Epithelial cell of proximal tubule (primary cell): ENCODE measurements around the gene FXYD2. TPM values are rescaled to one million over a fixed set of nuclear protein-coding genes. Genes with fewer than 3 reads are reported as not detected.

Experiments used
- DNase-seq: peaks from one replicate; pipeline ENCODE4 v3.0.0-alpha.2; 2011; ENCODE audit warnings: low read depth
- H3K4me3 ChIP-seq: 2 replicates; pipeline ENCODE4 v1.5.1; 2011; ENCODE audit warnings: low read depth, mild to moderate bottlenecking, low read length
- total RNA-seq: library from RNA; depleted of rRNA; stranded (reverse); fragments of >200 nt; gene quantifications from 2 replicates; pipeline ENCODE4 v1.2.3, GENCODE V29; 2015
- TF ChIP-seq, protein P1 (sequence below): conservative IDR thresholded peaks from 2 replicates; pipeline ENCODE4 v1.5.1; 2012; ENCODE audit warnings: low read depth, mild to moderate bottlenecking, low read length

The FXYD2 gene
- total RNA-seq, 1 donor from 2014 or later: 286 TPM

GRCh38 chr11:117835576-117835975 lies 11.0 kb upstream of the FXYD2 start:
- no peak overlapping the region for H3K4me3 ChIP-seq
- TF ChIP-seq, protein P1, sequence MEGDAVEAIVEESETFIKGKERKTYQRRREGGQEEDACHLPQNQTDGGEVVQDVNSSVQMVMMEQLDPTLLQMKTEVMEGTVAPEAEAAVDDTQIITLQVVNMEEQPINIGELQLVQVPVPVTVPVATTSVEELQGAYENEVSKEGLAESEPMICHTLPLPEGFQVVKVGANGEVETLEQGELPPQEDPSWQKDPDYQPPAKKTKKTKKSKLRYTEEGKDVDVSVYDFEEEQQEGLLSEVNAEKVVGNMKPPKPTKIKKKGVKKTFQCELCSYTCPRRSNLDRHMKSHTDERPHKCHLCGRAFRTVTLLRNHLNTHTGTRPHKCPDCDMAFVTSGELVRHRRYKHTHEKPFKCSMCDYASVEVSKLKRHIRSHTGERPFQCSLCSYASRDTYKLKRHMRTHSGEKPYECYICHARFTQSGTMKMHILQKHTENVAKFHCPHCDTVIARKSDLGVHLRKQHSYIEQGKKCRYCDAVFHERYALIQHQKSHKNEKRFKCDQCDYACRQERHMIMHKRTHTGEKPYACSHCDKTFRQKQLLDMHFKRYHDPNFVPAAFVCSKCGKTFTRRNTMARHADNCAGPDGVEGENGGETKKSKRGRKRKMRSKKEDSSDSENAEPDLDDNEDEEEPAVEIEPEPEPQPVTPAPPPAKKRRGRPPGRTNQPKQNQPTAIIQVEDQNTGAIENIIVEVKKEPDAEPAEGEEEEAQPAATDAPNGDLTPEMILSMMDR: no peak
- DNase-seq: no peak

DNA sequence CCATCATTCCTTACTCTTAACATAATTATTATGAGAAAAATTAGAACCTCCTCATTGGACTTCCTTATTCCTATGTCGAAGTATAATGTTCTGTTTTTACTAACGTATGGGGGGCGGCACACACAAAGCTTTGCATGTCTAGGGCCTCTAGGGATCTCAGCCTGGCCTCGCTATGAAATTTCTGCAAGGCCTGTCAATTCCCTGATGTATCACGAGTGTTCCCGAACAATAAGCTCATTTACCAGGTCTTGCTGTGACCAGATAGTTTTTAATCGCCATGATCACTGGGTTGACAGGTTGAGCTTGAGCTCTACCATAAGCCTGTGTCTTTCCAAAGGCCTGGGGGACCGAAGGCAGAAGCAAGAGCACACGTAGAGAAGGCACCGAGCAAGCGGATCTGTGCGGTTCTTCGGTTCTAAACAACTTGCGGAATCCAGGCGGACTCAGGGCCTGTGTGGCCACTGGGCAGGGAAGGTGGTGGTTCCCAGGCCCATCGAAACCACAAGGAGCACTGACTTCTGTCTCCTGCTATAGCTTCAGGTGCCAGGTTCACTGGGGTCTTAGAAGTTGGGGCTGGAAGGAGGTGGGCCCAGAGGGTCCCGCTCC lies 10.4 kb upstream of the FXYD2 start:
- no peak for DNase-seq
- TF ChIP-seq, protein P1: no peak
- H3K4me3 ChIP-seq: no peak overlapping the region

DNA sequence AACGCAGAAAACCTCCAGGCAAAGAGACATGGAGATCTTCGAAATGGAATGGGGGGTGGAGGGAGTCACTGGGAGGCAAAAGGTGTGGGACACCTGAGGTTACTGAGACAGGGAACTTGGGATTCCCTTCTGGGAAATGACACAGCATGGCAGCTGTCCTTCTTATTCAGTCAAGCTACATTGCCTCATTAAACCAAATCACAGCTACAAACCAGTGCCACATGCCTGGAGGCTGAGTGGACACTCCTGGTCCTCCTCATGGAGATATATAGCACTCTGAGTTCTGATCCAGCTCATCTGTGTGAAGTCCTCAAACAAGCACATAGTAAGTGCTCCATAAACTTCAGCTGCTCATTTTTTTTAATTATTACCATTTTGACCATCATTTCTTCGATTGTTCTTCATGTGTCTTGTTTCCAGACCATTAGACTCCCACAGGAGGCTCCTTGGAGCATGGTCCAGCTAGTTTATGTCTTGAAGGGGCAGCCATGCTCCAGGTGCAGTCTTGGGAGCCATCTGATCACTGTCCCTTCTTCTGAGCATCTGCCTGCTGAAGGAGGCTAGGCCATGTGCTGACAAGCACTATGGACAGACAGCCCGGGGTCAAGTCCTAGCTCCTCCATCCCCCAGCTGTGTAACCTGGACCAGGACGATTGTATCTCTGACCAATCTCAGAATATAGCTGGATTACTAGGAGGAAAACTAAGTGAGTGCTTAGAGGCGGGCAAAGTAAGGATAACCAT lies 9.7 kb upstream of the FXYD2 start:
- TF ChIP-seq, protein P1: no peak
- no peak for DNase-seq
- H3K4me3 ChIP-seq: no peak overlapping the region

- no peak overlapping the region for H3K4me3 ChIP-seq
- TF ChIP-seq, protein P1: no peak
- no peak for DNase-seq
Observed at GRCh38 chr11:117833401-117833891, 8.9 kb upstream of the FXYD2 start.

DNA sequence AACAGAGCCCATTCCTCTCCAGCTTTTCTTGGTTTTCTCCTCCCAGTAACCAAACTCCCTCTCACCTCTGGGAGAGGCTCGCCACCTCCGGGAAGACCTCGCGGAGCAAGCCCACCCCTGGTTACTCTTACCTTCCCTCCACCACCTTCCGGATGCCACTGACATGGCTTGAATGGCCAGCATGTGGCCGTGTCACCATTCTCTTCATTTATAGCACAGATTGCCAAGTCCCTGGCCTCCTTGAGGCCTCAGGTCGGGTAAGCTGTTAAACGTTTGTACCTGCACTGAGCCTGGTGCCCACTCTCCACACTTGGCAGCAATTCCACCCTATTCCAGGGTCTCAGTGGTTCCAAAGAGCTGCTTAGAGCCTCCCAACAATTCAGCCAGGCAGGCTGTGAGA lies 8.0 kb upstream of the FXYD2 start:
- no peak for DNase-seq
- TF ChIP-seq, protein P1: no peak
- H3K4me3 ChIP-seq: no peak overlapping the region

DNA sequence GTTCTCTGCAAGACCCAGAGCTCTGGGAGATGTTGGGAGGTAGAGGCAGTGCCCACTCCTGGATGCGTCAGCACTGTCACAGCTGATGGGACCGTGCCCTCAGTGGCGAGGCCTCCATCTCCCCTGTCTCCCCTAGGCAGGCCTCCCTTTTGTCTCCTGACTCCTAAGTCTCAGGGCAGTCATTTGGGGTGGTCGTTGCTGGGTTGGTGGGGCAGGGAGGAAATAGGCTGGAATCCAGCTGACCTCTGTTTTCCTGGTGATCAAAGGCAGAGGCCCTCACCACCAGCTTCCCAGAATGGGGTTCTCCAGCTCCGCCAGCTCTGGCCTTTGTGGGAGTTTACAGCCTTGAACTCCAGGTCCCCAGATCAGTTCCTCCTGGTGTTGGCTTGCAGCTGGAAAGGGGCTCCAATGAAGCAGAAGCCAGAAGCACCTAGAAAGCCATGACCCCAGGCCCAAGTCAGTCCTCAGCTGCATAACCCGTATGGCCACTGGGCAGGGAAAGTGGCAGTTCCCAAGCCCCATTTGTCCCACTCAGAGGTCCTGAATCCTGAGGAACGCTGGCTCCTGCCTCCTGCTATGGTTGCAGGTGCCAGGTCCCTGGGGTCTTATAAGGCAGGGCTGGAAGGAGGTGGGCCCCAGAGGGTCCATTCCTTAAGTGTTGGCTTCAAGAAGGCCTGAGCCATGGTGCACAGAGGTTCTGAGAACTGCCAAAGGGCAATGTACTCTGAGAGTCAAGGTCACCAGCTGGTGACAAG lies 7.3 kb upstream of the FXYD2 start:
- no peak for DNase-seq
- TF ChIP-seq, protein P1: no peak
- no peak overlapping the region for H3K4me3 ChIP-seq
